ENCODE results near the gene TMBIM6. TPM values are rescaled to one million over a fixed set of nuclear protein-coding genes. Genes with fewer than 3 reads are reported as not detected.
"Not testable (repeated sequence)": the region's sequence is repeated elsewhere in the genome, so short reads cannot be mapped to it uniquely, and the experiment has no call there.

Gene TMBIM6
- total and polyA plus RNA-seq, 9 of the 15 experiments (the other 6 are each of a cell fraction or from before 2014, with no cell fraction given): 147 to 1,288 (median 352) TPM

GRCh38 chr12:49721355-49721754 lies 20.0 kb upstream of the TMBIM6 start:
- H3K4me3 ChIP-seq; H2AFZ ChIP-seq (ENCODE audit: low read depth, low read length); H3K27ac ChIP-seq (ENCODE audit: extremely low read depth, low read depth, low read length); intact Hi-C loops (cut with micrococcal nuclease); H4K20me1 ChIP-seq (replicated peaks; ENCODE audit: control insufficient read depth, insufficient read depth, low read length); DNase-seq (ENCODE audit: extremely low read depth in 1 of 4, low spot score in 3 of 4); ATAC-seq; H3K79me2 ChIP-seq (ENCODE audit: control insufficient read depth, insufficient read depth, low read length); FAIRE-seq; H3K9ac ChIP-seq (ENCODE audit: insufficient read depth in 1 of 2, low read depth in 2 of 2, low read length in 2 of 2); in situ Hi-C loops (cut with MboI); H3K9me1 ChIP-seq (ENCODE audit: control insufficient read depth, insufficient read depth, low read length); H3K27me3 ChIP-seq (ENCODE audit: control insufficient read depth in 2 of 2, insufficient read depth in 2 of 2, low read length in 2 of 2); BruUV-seq (replicated peaks); H3K36me3 ChIP-seq (ENCODE audit: control insufficient read depth, insufficient read depth, low read length); CTCF ChIA-PET (ENCODE audit: low intra/inter-chr PET ratio); H3K4me2 ChIP-seq (ENCODE audit: insufficient read depth, low read length); H3K9me3 ChIP-seq (replicated peaks; ENCODE audit: control insufficient read depth, insufficient read depth, low read depth, low read length); H3K4me1 ChIP-seq (replicated peaks in 1 of 2; ENCODE audit: control insufficient read depth in 2 of 2, insufficient read depth in 2 of 2, low read length in 2 of 2): not testable (repeated sequence)
- TF ChIP-seq ZNF431 (CRISPR knock-in tag; IDR thresholded peaks at IDR 0.05): peak; percentile 96
- POLR2A ChIA-PET: interaction anchor here (4.8 kb wide), 1 partner anchor 20 kb away, joined by 17 read pairs; the partner anchor contains the start of gene TMBIM6
- 31% methylated on average over 3 of the region's 3 CpGs for WGBS (ENCODE audit: insufficient coverage, low coverage, missing lambda C conversion rate)

GRCh38 chr12:49728446-49728845 lies 12.9 kb upstream of the TMBIM6 start:
- intact Hi-C loops (cut with micrococcal nuclease) (no loop called here), in situ Hi-C loops (cut with MboI) (no loop called here)
- no peaks in the 10 kb centered on the region for H3K36me3 ChIP-seq (ENCODE audit: control insufficient read depth, insufficient read depth, low read length)
- H3K9me1 ChIP-seq (ENCODE audit: control insufficient read depth, insufficient read depth, low read length): no peaks in the 10 kb centered on the region
- H4K20me1 ChIP-seq (replicated peaks; ENCODE audit: control insufficient read depth, insufficient read depth, low read length): no peaks in the 10 kb centered on the region
- H3K4me1 ChIP-seq (replicated peaks in 1 of 2; ENCODE audit: control insufficient read depth in 2 of 2, insufficient read depth in 2 of 2, low read length in 2 of 2): peaks cover 0 to 20% of the 10 kb centered on the region in 2 experiments; a peak in 3 of 5 replicates
- ChIA-PET CTCF (ENCODE audit: low intra/inter-chr PET ratio) (no interaction called here), POLR2A (no interaction called here)
- no TSS peak for BruUV-seq (replicated peaks)
- no peaks in the 10 kb centered on the region for H3K79me2 ChIP-seq (ENCODE audit: control insufficient read depth, insufficient read depth, low read length)
- DNase-seq (ENCODE audit: extremely low read depth in 1 of 4, low spot score in 3 of 4) (no peak), FAIRE-seq (no peak), ATAC-seq (no peak)
- 39% methylated on average over 3 of the region's 3 CpGs for WGBS (ENCODE audit: insufficient coverage, low coverage, missing lambda C conversion rate)
- no peak overlapping the region for H3K4me2 ChIP-seq (ENCODE audit: insufficient read depth, low read length)
- TF ChIP-seq CEBPG (CRISPR knock-in tag; IDR thresholded peaks at IDR 0.05) (no peak), CEBPG (tag; conservative IDR thresholded peaks at IDR 0.05 in 1 of 2, IDR thresholded peaks at IDR 0.05 in 1 of 2) (peak; percentile 43 to 72), CEBPB (tag; IDR thresholded peaks at IDR 0.05) (peak; percentile 82), CREM (IDR thresholded peaks at IDR 0.05; ENCODE audit: low read depth) (no peak)
- no peak overlapping the region for H2AFZ ChIP-seq (ENCODE audit: low read depth, low read length)
- H3K27me3 ChIP-seq (ENCODE audit: control insufficient read depth in 2 of 2, insufficient read depth in 2 of 2, low read length in 2 of 2): no peaks in the 10 kb centered on the region
- no peak overlapping the region for H3K4me3 ChIP-seq
- no peaks in the 10 kb centered on the region for H3K9me3 ChIP-seq (replicated peaks; ENCODE audit: control insufficient read depth, insufficient read depth, low read depth, low read length)
- H3K27ac ChIP-seq (ENCODE audit: extremely low read depth, low read depth, low read length): no peak overlapping the region
- H3K9ac ChIP-seq (ENCODE audit: insufficient read depth in 1 of 2, low read depth in 2 of 2, low read length in 2 of 2): no peak overlapping the region

Measured in K562 (cell line).